D721Med (cell line): ENCODE measurements around the gene CMTR1.

ENCODE experiments used
- DNase-seq: peaks from one replicate; pipeline ENCODE4 v3.0.0; 2011; ENCODE audit warnings: low spot score; ENCODE audit not compliant: insufficient read length
- FAIRE-seq: peaks from 2 replicates; lab custom pipeline; 2011; peaks lifted over from hg19 to GRCh38; lab: Jason Lieb, UNC
- TF ChIP-seq, protein P1 (sequence below): IDR thresholded peaks from 2 replicates; pipeline ENCODE4 v1.5.1; 2012; ENCODE audit warnings: mild to moderate bottlenecking, control low read depth; ENCODE audit not compliant: insufficient read depth; ENCODE audit errors: missing control alignments

Gene CMTR1

GRCh38 chr6:37459981-37460800, 27.2 kb downstream of the CMTR1 start:
- no peak for DNase-seq
- no peak for FAIRE-seq

GRCh38 chr6:37460805-37461204, 27.8 kb downstream of the CMTR1 start:
- FAIRE-seq, result no peak
- DNase-seq, result no peak
- TF ChIP-seq, protein P1, sequence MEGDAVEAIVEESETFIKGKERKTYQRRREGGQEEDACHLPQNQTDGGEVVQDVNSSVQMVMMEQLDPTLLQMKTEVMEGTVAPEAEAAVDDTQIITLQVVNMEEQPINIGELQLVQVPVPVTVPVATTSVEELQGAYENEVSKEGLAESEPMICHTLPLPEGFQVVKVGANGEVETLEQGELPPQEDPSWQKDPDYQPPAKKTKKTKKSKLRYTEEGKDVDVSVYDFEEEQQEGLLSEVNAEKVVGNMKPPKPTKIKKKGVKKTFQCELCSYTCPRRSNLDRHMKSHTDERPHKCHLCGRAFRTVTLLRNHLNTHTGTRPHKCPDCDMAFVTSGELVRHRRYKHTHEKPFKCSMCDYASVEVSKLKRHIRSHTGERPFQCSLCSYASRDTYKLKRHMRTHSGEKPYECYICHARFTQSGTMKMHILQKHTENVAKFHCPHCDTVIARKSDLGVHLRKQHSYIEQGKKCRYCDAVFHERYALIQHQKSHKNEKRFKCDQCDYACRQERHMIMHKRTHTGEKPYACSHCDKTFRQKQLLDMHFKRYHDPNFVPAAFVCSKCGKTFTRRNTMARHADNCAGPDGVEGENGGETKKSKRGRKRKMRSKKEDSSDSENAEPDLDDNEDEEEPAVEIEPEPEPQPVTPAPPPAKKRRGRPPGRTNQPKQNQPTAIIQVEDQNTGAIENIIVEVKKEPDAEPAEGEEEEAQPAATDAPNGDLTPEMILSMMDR, result no peak

More at GRCh38 chr6:37459981-37460800, 27.2 kb downstream of the CMTR1 start:
- TF ChIP-seq, protein P1, result no peak

- no peak for FAIRE-seq
- no peak for DNase-seq
- TF ChIP-seq, protein P1, result no peak
Measured at GRCh38 chr6:37463110-37463509, 30.1 kb downstream of the CMTR1 start.

DNA sequence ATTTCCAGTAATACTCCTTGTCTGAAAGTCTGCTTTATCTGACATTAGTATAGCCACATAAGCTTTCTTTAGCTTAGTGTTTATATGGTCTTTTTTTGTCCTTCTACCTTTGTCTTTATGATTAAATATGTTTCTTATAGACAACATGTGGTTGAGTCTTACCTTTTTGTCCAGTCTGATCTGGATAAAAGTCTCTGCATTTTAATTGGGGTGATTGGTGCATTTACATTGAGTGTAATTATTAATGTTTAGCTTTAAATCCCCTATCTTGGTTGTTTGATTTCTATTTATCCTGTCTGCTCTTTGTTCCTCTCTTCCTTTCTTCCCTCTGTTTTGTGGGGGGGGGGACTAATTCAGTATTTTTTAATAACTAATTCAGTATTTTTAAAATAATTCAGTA, 34.7 kb downstream of the CMTR1 start:
- TF ChIP-seq, protein P1, result no peak
- DNase-seq (no peak), FAIRE-seq (no peak)

DNA sequence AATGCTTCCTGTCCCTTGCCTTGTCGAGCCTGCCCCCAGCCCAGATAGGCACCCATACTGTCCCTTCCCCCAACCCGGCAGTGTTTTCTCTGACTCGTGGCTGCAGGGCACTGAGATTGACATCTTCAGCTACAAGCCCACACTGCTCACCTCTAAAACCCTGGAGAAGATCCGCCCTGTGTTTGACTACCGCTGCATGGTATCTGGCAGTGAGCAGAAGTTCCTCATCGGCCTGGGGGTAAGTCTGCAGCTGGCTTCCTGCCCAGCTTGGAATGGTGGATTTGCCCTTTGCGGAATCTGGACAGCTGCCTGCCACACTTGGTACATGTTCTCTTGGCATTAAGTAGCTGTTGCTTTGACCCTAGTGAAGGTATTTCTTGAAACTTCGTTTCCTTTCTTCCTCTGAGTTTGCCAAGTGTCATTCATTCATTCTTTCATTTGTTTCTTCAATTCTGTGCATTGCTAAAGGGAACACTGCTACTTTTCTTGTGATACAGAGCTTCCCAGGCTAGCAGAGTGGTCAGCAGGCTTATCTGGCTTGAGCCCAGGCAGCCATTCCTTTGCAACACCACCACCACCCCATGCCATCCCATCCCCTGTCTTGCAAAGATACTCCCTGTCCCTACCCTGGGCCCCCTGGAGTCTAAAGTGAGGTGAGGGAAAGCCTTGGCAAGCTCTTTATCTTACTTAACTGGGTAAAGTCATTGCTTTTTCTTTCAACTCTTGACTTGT, 40.5 kb downstream of the CMTR1 start:
- FAIRE-seq (no peak), DNase-seq (no peak)
- TF ChIP-seq, protein P1, result no peak

GRCh38 chr6:37474316-37474715, 41.3 kb downstream of the CMTR1 start:
- DNase-seq, result no peak
- FAIRE-seq, result no peak
- TF ChIP-seq, protein P1, result no peak
